HuH-7.5 (cell line): Measurements from ENCODE around the gene RAPGEF3.

ENCODE experiments used
- DNase-seq: peaks from one replicate; pipeline ENCODE4 v3.0.0; 2011; ENCODE audit warnings: low spot score

Gene RAPGEF3

DNA sequence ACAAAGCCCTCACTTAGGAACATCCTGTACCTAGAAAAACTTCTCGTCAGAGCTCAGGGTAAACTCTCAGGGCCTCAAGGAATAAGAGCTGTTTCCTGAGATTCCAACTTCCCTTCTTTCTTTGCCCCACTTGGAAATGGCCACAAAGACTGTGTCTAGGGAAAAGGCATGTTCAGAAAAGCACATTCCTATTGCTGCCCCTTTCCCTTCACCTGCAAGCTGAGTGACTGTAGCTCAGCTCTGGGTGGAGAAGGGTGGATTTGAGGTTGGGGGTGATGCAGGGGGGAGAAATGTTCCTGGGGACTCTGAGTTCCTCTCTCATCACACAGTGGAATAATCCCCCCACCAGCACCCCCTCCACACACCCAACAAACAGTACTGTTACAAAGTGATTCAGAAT lies 40.1 kb downstream of the RAPGEF3 start:
- DNase-seq: no peak

DNA sequence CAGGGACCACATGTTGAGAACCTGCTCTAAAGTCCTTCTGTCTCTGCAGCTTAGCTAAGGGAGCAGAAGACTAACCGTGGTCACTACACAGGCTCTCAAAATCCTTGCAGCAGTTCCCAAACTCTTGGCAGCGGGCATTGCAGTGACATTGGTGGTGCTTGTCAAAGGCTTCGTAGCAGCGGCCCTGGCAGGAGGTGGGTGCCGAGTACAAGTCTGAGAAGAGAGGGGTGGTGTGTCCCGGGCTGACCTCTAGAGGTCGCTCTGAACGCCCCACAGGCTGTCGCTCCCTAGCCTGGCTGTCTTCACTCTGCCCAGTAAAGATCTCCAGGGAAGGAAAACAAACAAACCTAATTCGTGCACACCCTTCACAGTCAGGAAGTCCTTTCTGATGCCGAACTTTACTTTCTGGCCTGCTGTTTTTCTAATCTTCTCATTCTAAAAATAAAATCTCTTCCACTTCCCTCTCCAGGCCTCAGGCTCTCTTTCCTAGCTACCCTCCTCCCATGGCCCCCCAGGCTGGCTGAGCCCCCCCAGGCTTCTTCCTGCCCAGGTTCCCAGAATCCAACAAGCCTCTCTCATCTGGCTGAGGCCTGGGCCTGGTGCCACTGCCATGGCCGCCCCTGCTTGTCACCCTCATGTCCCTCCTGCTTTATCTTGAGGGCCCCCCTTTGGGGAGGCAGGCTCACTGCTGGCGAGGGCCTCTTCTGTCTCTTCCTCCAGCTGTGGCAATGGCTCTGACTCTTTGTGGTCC lies 41.1 kb downstream of the RAPGEF3 start:
- DNase-seq: peak; percentile 90

DNA sequence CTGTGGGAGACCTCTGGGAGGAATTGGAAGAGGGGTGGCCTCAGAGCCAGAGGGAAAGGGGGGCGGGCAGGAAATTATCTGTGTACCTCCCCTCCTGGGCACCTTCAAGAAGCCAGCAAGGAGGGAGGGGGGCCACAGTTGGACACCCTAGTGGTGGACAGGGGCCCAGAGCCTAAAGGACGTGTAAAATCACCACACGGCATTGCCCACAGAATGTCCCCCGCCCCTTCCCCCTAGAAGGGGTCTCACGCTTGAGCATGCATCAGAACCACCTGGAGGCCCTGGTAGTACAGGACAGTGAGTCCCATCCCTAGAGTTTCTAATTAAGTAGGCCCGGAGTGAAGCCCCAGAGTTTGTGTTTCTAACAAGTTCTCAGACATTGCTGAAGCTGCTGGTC lies 41.6 kb downstream of the RAPGEF3 start:
- no peak for DNase-seq

DNA sequence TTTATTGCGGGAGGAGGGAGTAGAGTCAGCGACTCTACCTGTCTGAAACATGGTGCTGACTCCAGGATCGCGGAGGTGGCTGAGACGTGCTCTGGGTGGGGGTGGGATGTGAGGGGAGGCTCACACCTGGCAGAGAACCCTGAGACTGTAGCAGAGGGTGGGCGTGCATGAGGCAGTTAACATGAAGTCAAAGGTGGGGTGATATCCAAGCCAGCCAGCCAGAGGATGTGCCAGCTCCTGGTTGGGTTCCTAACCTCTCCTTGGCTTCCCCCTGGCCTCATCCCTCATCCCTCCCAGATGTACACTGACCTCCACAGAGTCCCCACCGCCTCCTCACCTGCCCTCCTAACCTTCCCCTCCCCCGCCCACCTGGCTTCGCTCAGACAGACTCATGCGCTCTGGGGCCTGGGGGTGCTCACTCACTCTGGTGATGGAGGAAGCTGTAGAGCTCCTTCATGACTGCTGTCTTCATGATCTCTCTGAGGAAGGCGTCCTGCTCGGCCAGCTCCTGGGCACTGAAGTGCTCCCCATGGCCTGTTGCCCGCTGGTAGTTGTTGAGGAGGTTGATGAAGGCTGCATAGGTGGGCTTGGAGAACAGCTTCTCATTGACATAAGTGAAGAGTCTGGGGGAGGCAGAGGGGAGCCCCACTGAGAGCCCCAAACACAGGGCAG lies 42.7 kb downstream of the RAPGEF3 start:
- DNase-seq: no peak

DNA sequence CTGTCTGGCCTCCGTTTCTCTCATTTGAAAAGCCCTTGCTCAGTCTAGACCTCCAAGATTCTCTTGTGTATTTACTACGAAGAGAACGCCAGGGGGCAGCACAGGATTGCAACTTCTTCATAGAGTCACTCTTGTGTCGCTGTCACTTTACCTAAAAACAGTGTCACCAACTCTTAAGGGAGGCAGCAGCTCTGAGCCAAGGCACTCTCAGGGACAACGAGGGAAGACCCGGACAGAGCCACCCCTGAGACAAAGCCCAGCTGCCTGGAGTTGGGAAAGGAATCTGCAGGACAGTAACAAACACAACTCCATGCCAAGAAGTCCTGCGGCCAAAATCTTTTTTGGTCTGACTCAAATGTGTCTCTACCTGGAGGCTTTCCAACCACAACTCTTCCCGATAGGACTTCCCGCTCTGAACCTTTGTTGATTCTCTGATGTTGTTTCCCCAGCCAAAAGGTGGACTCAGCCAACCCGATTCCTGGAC lies 43.2 kb downstream of the RAPGEF3 start:
- peak; percentile 54 for DNase-seq

DNA sequence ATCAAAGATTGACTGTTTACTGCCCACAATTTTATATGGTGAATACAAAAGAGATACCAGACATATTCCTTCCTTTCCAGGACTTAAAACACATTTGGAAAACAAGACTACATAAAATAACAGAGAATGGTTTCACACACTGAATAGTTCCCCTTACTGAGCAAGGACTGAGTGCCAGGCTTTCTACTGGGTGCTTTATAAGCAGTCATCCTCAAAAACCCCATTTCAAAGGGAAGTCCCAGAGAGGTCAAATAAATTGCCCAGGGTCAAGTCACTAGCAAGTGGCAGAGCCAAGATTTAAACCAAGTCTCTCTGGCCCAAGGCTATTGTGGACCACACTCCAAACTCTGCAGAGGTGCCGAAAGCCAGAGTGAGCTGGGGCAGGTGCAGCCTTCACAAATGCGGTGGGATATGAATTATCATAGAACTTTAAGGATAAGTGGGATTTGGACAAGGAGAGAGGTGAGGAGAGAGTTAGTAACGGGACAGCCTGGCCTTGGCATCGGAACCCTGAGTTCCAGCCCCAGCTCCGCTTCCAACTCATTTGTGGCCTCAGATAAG lies 43.8 kb downstream of the RAPGEF3 start:
- no peak for DNase-seq

DNA sequence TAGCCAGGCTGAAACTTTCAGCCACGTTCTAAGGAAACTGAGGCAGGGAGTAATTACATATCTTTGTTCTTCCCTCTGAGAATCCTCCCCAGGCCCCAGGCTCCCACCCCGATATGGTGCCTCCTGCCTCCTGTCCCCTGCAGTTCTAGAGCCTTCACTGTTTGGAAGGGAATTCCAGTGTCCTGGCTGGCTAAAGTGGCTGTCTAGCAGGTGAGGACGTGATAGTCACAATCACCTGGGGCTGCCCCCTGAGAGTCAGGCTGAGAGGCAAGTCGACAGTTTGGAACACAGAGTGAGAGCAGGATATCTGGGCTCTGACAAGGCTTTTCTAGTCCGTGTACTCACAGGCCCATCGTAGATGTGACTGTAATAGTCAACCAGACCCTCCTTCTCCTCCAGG lies 46.5 kb downstream of the RAPGEF3 start:
- no peak for DNase-seq

DNA sequence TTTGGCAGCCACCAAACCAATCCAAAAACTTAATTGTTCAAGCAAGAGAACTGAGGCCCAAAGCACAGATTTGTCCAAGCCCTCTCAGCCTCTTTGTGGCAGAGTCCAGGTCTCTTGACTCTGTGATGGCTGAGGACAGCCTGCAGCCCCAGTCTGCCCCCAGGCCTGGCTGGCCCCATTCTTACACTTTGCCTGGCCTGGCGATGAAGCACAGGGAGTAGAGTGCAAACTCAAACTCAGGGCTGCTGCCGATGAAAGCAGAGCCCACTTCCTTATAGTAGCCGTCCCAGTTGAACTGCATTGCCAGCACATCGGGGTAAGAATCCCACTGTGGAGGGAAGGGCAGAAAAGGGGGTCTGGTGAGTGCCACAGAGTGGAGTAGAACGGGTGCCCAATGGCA lies 47.2 kb downstream of the RAPGEF3 start:
- DNase-seq: no peak

DNA sequence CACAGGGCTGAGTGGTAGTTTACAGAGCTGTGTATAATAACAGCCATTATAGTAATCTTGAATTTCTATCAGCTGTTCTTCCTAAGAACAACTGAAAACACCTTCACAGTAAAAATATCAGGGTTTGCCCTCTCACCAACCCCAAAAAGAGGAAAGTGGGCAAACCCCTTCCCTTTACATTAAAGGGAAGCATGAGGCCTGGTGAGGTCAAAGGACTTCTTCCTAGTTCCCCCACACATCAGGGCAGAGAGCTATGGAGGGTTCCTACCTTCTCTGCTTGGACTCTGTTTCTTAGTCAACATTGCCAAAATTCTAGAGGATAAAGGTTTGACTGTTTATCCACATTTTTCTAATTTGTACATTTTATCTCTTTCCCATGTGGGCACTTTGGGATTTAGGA lies 48.4 kb downstream of the RAPGEF3 start:
- no peak for DNase-seq

DNA sequence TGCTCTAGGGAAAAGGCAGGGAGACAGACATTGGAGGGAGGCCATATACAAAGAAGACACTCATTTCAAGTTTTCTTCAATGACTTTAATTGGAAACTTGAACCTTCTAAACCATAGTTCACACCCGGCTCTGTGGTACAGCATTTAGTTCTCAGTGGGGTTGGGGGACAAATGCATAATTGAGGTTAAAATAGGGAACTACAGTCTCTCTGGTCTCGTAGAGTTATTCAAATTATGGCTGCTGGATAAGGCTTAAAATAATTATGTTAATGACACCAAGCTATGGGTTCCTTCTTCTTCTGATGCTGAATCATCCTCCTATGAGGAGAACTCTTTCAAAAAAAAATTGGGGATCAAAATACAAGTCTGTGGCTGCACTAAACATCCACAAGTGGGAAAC lies 49.0 kb downstream of the RAPGEF3 start:
- DNase-seq: no peak

DNA sequence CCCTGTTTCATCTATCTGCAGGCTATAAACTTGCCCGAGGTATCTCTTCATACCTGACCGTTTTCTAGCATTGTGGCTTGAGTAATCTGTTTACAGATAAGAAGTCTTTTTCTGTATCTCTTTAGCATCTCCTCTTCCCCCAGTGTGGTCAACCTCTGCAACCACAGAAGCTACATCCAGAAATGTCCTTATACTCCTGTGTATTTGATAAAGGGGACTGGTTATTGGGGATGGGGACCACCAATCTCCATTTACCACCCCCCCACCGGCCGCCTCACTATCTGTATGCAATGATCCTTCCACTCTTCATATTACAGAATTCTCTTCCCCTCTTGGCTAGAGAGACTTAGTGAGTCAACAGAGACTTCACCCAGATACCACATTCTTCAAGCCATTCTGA lies 49.4 kb downstream of the RAPGEF3 start:
- no peak for DNase-seq

DNA sequence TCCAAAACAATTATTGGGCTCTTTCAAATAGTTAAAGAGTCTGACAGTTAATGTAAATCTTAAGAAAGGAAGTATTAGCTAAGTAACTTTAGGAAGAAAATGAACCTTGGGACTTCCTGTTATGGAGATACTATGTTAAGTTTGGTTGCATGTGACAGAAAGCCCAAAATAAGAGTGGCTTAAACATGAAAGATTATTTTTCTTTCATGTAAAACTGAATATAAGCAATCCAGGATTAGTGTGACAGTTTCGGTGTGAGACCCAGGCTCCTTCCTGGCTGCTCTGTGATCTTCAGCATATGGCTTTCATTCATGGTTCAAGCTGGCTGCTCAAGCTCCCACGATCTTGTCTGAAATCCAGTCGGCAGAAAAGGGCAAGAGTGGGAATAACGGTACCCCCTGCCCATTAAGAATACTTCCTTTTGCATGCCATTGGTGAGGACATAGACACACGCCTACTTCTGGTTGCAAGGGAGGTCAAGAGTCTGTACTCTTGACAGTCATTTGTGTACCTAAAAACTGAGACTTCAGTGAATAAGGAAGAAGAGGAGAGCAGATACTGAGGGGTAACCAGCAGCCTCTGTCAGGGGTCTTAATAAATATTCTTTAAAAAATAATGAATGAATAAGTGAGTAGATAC lies 50.7 kb downstream of the RAPGEF3 start:
- no peak for DNase-seq

DNA sequence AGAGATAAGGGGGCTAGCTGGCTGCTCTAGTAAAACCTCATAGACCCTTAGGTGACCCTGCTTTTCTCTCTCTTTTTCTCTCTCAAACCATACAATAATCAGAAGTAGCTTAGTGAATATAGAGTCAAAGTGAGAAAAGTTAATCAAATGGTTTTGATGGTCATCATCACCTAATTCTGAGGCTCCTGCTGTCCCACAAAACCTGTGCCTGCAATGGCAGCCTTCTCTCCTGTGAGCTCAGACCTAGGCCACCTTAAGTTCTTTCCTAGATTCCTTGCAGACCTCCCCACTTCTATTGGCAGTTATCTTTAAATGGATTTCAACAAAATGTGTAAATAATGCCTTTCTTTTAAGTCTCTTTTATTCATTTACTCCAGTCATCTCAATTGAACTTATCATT lies 51.3 kb downstream of the RAPGEF3 start:
- no peak for DNase-seq

DNA sequence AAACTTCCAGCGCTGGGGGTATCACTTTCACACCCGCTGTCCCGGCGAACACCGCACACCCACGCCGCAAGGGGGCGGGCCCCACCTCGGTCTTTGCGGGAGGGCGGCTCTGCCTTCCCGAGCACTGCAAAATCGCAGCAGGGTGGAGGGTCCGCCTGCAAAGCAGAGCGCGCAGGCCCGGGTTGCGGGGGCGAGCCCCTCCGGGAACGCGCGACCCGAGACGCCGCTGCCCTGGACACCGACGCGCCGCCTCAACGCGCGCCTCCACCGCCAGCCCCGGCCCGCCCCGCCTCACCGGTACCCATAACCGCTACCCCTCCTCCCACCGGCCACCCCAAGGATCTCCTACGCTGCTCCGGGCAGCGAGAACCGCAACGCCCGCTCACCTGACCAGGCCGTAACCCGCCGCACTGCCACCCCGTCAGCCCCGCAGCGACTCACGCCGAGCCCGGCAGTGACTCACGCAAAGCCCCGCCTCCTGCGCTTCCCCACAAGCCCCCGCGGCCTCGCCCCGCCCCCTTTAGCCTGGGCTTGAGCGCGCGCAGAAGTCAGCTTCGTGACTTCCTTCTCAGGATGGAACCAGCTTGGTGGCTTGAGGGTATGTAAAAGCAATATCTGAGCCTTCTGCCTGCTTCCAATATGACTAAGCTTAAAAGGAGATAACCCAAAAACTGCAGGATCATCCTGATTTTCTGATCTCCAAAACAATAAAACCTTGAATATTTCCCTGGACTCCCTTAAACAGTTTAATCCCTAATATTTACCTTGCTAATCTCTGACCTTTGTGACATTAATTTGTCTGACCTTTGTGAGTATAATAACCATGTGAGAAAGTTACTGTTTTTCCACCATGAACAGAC lies 52.9 kb downstream of the RAPGEF3 start, which contains the start of gene RPAP3:
TSS of gene RPAP3 (minus strand) at position 465 of the 860 bp plus-strand sequence. CDS start 3,190 bp downstream, outside the sequence.
- DNase-seq: peak; percentile 78

DNA sequence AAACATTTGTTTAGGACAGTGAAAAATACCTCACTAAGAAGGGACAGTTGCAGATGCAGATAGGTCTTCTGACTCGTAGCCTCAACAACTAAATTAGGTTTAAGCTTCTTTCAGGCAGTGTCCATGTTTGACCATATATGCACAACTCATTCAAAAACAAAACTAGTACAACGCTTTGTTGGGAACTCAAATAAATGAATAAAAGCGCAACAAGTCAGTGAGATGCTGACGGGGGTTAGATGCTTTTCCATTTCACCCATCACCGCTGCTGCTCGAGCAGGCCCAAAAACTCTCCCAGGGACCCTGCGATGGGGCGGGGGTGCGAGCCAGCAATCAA lies 53.5 kb downstream of the RAPGEF3 start:
- DNase-seq: no peak

DNA sequence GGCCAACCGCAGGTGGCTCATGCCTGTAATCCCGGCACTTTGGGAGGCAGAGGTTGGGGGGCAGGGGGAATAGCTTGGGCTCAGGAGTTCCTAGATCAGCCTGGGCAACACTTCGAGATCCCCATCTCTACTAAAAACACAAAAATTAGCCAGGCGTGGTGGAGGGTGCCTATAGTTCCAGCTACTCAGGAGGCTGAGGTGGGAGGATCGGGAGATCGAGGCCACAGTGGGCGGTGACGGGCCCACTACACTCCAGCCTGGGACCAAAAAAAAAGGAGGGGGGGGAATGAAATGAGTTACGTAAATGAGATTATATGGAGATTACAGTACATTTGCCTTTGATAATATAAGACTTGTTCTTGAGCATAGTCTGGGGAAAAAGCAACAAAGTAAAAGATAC lies 54.0 kb downstream of the RAPGEF3 start:
- DNase-seq: no peak

DNA sequence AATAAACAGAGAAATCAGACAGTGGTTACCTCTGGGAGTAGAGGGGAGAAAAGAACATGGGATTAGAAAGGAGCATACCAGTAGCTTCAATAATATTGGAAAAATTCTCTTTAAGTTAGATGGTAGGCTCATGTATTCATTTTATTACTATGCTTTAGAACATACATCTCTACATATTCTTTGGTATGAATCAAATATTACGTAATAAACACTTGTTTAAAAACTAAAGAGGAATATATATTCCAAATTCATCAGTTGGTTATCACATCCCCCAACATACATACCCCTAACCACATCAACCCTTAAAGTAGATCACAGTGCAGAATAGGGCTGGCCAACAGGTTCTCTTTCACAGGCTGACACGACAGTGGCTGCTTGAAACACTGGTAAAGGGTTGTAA lies 58.4 kb downstream of the RAPGEF3 start:
- DNase-seq: no peak

DNA sequence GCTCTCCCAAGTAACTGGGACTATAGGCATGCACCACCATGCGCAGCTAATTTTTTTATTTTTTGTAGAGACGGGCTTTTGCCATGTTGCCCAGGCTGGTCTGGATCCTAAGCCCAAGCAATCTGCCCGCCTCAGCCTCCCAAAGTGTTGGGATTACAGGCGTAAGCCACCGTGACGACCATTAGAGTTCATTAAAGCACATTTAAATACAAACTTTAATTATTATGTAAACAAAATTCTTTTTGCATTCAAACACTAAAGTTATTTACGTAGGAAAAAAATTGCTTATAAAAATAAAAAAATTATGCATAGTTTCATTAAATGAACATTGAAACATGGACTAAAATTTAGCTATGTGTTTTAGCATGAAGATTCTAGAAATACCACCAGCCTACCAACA lies 60.0 kb downstream of the RAPGEF3 start:
- DNase-seq: no peak

DNA sequence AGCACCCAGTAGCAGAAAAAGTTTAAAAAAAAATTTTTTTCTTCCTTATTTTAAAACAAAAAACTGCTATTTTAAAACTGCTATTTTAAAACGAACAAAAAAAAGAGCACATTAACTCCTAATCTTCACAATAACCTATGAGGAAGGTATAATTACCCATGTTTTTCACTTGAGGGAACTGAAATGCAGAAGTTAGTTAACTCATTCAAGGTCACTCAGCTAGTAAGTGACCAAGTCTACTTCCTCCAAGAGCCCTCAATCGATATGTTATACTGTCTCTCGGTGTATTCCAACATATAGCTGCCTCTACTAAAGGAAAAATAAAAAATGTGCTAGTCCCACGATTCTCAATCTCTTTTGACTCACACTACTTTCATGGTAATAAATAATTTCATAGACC lies 60.6 kb downstream of the RAPGEF3 start:
- DNase-seq: no peak

DNA sequence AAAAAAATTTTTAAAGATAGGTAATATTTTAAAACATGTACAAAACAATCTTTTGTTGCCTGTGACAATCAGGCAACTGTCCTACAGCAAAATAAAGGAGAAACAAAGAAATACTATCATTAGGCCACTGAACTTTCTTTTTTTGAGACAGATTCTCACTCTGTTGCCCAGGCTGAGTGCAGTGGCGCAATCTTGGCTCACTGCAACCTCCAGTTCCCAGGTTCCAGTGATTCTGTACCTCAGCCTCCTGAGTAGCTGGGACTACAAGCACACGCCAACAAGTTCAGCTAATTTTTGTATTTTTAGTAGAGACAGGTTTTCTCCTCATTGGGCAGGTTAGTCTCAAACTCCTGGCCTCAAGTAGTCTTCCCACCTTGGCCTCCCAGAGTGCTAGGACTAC lies 69.5 kb downstream of the RAPGEF3 start:
- no peak for DNase-seq

DNA sequence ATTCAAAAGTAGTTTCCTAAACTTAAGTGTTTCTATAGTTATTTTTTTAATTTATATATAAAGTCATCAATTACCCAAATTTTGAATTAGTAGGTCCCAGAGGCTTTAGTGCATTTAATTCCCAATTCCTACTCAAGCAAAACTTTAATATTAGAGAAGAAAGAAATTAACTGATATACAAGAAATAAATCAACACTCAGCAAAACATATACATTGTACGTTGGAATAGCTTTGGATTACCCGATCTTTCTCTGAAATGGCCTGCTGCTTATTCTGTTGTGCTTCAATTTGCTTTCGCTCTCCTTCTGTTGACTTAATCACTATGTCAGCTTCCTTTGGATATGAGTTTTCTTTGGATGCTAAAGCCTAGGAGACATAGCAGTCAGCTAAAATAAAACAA lies 71.0 kb downstream of the RAPGEF3 start:
- DNase-seq: no peak

DNA sequence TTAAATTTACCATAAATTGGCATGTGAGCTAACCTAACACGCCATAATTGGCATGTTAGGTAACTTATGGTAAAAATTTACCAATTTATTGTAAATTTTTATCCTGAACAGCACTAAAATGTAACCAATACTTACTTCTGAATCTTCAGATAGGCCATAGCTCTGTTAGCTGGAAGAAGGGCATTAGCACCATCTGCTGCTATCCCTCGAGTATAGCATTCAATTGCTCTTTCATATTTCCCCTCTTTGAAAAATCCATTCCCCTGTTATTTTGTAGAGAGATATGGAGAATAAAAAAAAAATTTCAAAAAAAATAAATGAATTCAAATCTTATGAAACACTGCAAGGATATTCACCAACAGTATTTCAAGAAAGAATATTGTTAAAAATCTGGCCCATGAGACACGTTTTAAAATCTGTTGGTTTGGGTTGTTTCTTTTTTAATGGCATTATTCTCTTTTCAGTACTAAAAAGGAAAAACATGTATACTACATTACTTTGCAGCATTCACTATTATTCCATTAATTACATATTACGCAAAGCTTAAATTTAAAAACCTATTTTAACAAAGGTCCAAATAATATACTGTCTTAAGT lies 71.9 kb downstream of the RAPGEF3 start:
- peak; percentile 20 for DNase-seq
